ENCODE data around the gene AGAP2. TPM values are rescaled to one million over a fixed set of nuclear protein-coding genes. Genes with fewer than 3 reads are reported as not detected.

The AGAP2 gene
- total RNA-seq, 1 experiment from 2014 or later, result 5.3 TPM

DNA sequence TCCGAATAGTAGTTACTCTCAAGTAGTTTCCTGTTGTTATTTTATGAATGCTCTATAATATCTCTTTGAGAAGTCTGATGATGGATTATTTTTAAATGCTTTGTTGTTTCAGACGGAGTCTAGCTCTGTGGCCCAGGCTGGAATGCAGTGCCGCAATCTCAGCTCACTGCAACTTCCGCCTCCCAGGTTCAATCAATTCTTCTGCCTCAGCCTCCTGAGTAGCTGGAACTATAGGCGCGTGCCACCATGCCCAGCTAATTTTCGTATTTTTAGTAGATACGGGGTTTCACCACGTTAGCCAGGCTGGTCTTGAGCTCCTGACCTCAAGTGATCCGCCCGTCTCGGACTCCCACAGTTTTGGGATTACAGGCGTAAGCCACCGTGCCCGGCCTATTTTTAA lies 46.0 kb downstream of the AGAP2 start:
- Histone ChIP-seq H2BK120ac (ENCODE audit: low read depth, low read length, poor library complexity, severe bottlenecking) (no peak overlapping the region), H3K79me1 (ENCODE audit: insufficient read depth, low read depth, low read length, poor library complexity, severe bottlenecking) (no peaks in the 10 kb centered on the region), H4K5ac (ENCODE audit: insufficient read length, low read depth, low read length) (no peak overlapping the region)

More for the DNA sequence above, 46.0 kb downstream of the AGAP2 start:
- Histone ChIP-seq H3K27me3 (ENCODE audit: insufficient read depth, low read length) (no peaks in the 10 kb centered on the region), H2BK5ac (ENCODE audit: insufficient read length, low read length) (no peak overlapping the region), H3K23me2 (ENCODE audit: insufficient read length, low read depth, low read length, poor library complexity, severe bottlenecking) (peaks cover 4% of the 10 kb centered on the region), H3K56ac (ENCODE audit: insufficient read length, low read depth, low read length) (no peak overlapping the region), H2BK15ac (ENCODE audit: low read depth, low read length) (no peak overlapping the region), H3K79me2 (ENCODE audit: insufficient read depth, low read length) (no peaks in the 10 kb centered on the region), H3K14ac (ENCODE audit: insufficient read depth, low read length) (no peak overlapping the region), H3K27ac (ENCODE audit: insufficient read length, low read depth, low read length) (no peak overlapping the region), H4K91ac (ENCODE audit: insufficient read length, low read depth, low read length) (no peak overlapping the region), H2BK12ac (ENCODE audit: insufficient read length, low read depth, low read length) (no peak overlapping the region), H3K23ac (ENCODE audit: insufficient read length, low read depth, low read length) (no peak overlapping the region), H3K18ac (ENCODE audit: insufficient read length, low read depth, low read length) (no peak overlapping the region), H2AFZ (ENCODE audit: low read length) (no peak overlapping the region), H2AK5ac (ENCODE audit: insufficient read length, low read length) (no peak overlapping the region), H3K9ac (ENCODE audit: extremely low read depth, insufficient read length, low read length) (no peak overlapping the region), H4K8ac (replicated peaks; ENCODE audit: insufficient read length, low read depth, low read length) (no peak overlapping the region), H2BK20ac (ENCODE audit: low read depth, low read length, poor library complexity, severe bottlenecking) (no peak overlapping the region), H3K4me1 (ENCODE audit: insufficient read depth, low read length) (no peaks in the 10 kb centered on the region), H3K9me3 (ENCODE audit: control insufficient read depth, low read depth, low read length) (no peaks in the 10 kb centered on the region), H3T11ph (ENCODE audit: low read length) (no peak overlapping the region), H3K4me2 (ENCODE audit: insufficient read depth, insufficient read length, low read length) (no peak overlapping the region), H4K20me1 (ENCODE audit: control insufficient read depth, insufficient read depth, insufficient read length) (no peaks in the 10 kb centered on the region), H3K4ac (ENCODE audit: low read depth, low read length) (no peak overlapping the region)
- TF ChIP-seq, protein P1, sequence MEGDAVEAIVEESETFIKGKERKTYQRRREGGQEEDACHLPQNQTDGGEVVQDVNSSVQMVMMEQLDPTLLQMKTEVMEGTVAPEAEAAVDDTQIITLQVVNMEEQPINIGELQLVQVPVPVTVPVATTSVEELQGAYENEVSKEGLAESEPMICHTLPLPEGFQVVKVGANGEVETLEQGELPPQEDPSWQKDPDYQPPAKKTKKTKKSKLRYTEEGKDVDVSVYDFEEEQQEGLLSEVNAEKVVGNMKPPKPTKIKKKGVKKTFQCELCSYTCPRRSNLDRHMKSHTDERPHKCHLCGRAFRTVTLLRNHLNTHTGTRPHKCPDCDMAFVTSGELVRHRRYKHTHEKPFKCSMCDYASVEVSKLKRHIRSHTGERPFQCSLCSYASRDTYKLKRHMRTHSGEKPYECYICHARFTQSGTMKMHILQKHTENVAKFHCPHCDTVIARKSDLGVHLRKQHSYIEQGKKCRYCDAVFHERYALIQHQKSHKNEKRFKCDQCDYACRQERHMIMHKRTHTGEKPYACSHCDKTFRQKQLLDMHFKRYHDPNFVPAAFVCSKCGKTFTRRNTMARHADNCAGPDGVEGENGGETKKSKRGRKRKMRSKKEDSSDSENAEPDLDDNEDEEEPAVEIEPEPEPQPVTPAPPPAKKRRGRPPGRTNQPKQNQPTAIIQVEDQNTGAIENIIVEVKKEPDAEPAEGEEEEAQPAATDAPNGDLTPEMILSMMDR (conservative IDR thresholded peaks at IDR 0.05), result no peak
- H3K4me1 Mint-ChIP-seq, result no peaks in the 10 kb centered on the region
- peaks cover 0 to 4% of the 10 kb centered on the region in 2 experiments; a peak in 4 of 5 replicates for H3K9me3 Mint-ChIP-seq
- no peak overlapping the region for H3K27ac Mint-ChIP-seq
- no peak overlapping the region for H3K4me3 Mint-ChIP-seq
- H3K36me3 Mint-ChIP-seq (ENCODE audit: insufficient read depth in 1 of 3, low read depth in 3 of 3), result peaks cover 2 to 19% (median 16%) of the 10 kb centered on the region in 3 experiments; a peak in 6 of 7 replicates
- peaks cover 14% of the 10 kb centered on the region for H3K27me3 Mint-ChIP-seq (ENCODE audit: low read depth)
- DNase-seq, result no peak
- WGBS (ENCODE audit: extremely low coverage, insufficient read length, low lambda C conversion rate), result no CpG with 5 or more reads among the region's 15 CpGs

Measured in H9 (cell line).